Measurements from ENCODE around the gene DGCR2.

Gene DGCR2

GRCh38 chr22:19070397-19071169 lies 51.6 kb downstream of the DGCR2 start:
- no peak for DNase-seq (ENCODE audit: low read depth)
- in situ Hi-C loops (cut with HindIII; ENCODE audit: low sequenced_read_pairs): no loop called here
- TF ChIP-seq CTCF (IDR thresholded peaks at IDR 0.05; ENCODE audit: low read depth, low read length, missing control alignments): no peak
- no peak overlapping the region for H3K4me3 ChIP-seq (ENCODE audit: low read depth, low read length)

- H3K4me3 ChIP-seq (ENCODE audit: low read depth, low read length): no peak overlapping the region
- DNase-seq (ENCODE audit: low read depth): no peak
- TF ChIP-seq CTCF (IDR thresholded peaks at IDR 0.05; ENCODE audit: low read depth, low read length, missing control alignments): no peak
- in situ Hi-C loops (cut with HindIII; ENCODE audit: low sequenced_read_pairs): no loop called here
Observed at GRCh38 chr22:19069451-19069850, 52.8 kb downstream of the DGCR2 start.

GRCh38 chr22:19068784-19069271 lies 53.4 kb downstream of the DGCR2 start:
- no peak for TF ChIP-seq CTCF (IDR thresholded peaks at IDR 0.05; ENCODE audit: low read depth, low read length, missing control alignments)
- H3K4me3 ChIP-seq (ENCODE audit: low read depth, low read length): no peak overlapping the region
- DNase-seq (ENCODE audit: low read depth): no peak
- in situ Hi-C loops (cut with HindIII; ENCODE audit: low sequenced_read_pairs): no loop called here

GRCh38 chr22:19067696-19068348 lies 54.4 kb downstream of the DGCR2 start:
- in situ Hi-C loops (cut with HindIII; ENCODE audit: low sequenced_read_pairs): no loop called here
- no peak for TF ChIP-seq CTCF (IDR thresholded peaks at IDR 0.05; ENCODE audit: low read depth, low read length, missing control alignments)
- H3K4me3 ChIP-seq (ENCODE audit: low read depth, low read length): no peak overlapping the region
- DNase-seq (ENCODE audit: low read depth): no peak

- in situ Hi-C loops (cut with HindIII; ENCODE audit: low sequenced_read_pairs): no loop called here
- no peak for TF ChIP-seq CTCF (IDR thresholded peaks at IDR 0.05; ENCODE audit: low read depth, low read length, missing control alignments)
- H3K4me3 ChIP-seq (ENCODE audit: low read depth, low read length): no peak overlapping the region
- peak; percentile 38 for DNase-seq (ENCODE audit: low read depth)
Observed at GRCh38 chr22:19066531-19067271, 55.5 kb downstream of the DGCR2 start.

- TF ChIP-seq CTCF (IDR thresholded peaks at IDR 0.05; ENCODE audit: low read depth, low read length, missing control alignments): no peak
- DNase-seq (ENCODE audit: low read depth): no peak
- no peak overlapping the region for H3K4me3 ChIP-seq (ENCODE audit: low read depth, low read length)
- in situ Hi-C loops (cut with HindIII; ENCODE audit: low sequenced_read_pairs): no loop called here
Observed at GRCh38 chr22:19065929-19066328, 56.3 kb downstream of the DGCR2 start.

Measured in astrocyte of the cerebellum (primary cell).